Measurements from ENCODE around the gene TMED5.
A peak's percentile ranks its signal among the peaks of the same experiment; 100 is the strongest.

DNA sequence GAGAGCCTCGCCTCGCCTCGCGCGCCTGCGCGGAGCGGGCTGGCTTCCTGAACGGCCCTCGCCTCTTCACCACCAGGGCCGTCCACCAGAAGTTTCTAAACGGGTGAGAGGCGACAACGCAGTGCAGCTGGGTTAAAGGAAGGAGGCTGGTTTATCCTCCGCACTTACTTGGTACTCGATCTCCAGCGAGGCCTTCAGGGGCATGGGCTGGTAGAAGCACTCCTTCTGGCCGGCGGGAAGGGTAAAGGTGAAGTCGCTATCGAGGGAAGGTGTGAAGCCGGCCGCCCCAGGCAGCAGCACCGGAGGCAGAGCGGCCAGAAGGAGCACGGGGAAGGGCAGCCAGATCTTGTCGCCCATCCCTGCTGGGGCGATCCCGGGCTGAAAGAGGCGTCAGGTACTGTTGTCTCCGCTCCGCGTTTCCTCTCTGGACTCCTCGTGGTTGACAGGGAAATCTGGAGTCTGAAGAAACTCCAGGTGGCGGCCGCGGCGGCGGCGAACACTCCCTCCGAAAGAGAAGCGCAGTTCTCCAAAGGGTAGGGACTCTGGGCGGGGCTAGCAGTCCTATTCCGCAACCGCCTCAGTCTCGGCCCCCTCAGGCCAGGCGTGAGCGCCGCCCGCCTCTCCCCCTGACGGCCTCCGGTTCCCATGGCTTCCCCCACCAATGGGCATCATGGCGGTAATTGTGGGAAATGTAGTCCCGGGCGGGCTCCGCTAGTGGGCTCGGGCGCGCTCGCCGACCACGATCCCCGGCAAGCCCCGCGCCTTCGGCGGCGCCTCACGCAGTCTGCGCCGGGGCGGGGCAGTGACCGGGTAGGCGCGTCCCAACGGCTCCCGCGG lies at the start of gene TMED5:
- peak; percentile 96 for TF ChIP-seq POLR2A (IDR thresholded peaks at IDR 0.05)
- TF ChIP-seq, protein P1, sequence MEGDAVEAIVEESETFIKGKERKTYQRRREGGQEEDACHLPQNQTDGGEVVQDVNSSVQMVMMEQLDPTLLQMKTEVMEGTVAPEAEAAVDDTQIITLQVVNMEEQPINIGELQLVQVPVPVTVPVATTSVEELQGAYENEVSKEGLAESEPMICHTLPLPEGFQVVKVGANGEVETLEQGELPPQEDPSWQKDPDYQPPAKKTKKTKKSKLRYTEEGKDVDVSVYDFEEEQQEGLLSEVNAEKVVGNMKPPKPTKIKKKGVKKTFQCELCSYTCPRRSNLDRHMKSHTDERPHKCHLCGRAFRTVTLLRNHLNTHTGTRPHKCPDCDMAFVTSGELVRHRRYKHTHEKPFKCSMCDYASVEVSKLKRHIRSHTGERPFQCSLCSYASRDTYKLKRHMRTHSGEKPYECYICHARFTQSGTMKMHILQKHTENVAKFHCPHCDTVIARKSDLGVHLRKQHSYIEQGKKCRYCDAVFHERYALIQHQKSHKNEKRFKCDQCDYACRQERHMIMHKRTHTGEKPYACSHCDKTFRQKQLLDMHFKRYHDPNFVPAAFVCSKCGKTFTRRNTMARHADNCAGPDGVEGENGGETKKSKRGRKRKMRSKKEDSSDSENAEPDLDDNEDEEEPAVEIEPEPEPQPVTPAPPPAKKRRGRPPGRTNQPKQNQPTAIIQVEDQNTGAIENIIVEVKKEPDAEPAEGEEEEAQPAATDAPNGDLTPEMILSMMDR (IDR thresholded peaks at IDR 0.05 in 4 of 5, conservative IDR thresholded peaks at IDR 0.05 in 1 of 5), result peak in 4 of 5 experiments; percentile 10 to 31 (median 26)

Measured in gastrocnemius medialis (tissue), 4 donors.